M059J (cell line): ENCODE results near the gene FRMD4A. TPM values are rescaled to one million over a fixed set of nuclear protein-coding genes. Genes with fewer than 3 reads are reported as not detected.
"Not testable (repeated sequence)": the region's sequence is repeated elsewhere in the genome, so short reads cannot be mapped to it uniquely, and the experiment has no call there.

ENCODE experiments used
- DNase-seq: peaks from one replicate; pipeline ENCODE4 v3.0.0-alpha.2; 2012; ENCODE audit warnings: low read depth
- total RNA-seq: library from RNA; depleted of rRNA; stranded (reverse); fragments of >200 nt; shearing (Covaris generic); gene quantifications from 2 replicates; pipeline ENCODE4 v1.2.3, GENCODE V29; 2014

FRMD4A gene
- total RNA-seq, 1 experiment from 2014 or later = 10.8 TPM

- DNase-seq = no peak
Measured at GRCh38 chr10:13916384-13916947, 414.3 kb downstream of the FRMD4A start.

- peak; percentile 5 for DNase-seq
Measured at GRCh38 chr10:13915710-13916109, 415.0 kb downstream of the FRMD4A start.

GRCh38 chr10:13913897-13914296 is 416.8 kb downstream of the FRMD4A start:
- DNase-seq = no peak

- no peak for DNase-seq
Measured at GRCh38 chr10:13911821-13912520, 418.8 kb downstream of the FRMD4A start.

- DNase-seq = no peak
Measured at GRCh38 chr10:13909516-13910258, 421.0 kb downstream of the FRMD4A start.

GRCh38 chr10:13908475-13908874 is 422.2 kb downstream of the FRMD4A start:
- DNase-seq = no peak

- DNase-seq = no peak
Measured at GRCh38 chr10:13907570-13907969, 423.2 kb downstream of the FRMD4A start.

GRCh38 chr10:13905281-13905680 is 425.4 kb downstream of the FRMD4A start:
- DNase-seq = no peak

- DNase-seq = no peak
Measured at GRCh38 chr10:13904064-13904463, 426.7 kb downstream of the FRMD4A start.

- DNase-seq = no peak
Measured at GRCh38 chr10:13902868-13903587, 427.7 kb downstream of the FRMD4A start.

- DNase-seq = no peak
Measured at GRCh38 chr10:13899941-13900340, 430.8 kb downstream of the FRMD4A start.

- not testable (repeated sequence) for DNase-seq
Measured at GRCh38 chr10:13896146-13896545, 434.6 kb downstream of the FRMD4A start.

- DNase-seq = peak; percentile 63
Measured at GRCh38 chr10:13894412-13895093, 436.2 kb downstream of the FRMD4A start.

GRCh38 chr10:13893926-13894325 is 436.8 kb downstream of the FRMD4A start:
- peak; percentile 73 for DNase-seq

- no peak for DNase-seq
Measured at GRCh38 chr10:13892871-13893270, 437.9 kb downstream of the FRMD4A start.

GRCh38 chr10:13892001-13892491 is 438.7 kb downstream of the FRMD4A start:
- no peak for DNase-seq

- DNase-seq = no peak
Measured at GRCh38 chr10:13891128-13892000, 439.4 kb downstream of the FRMD4A start.

- peak; percentile 38 for DNase-seq
Measured at GRCh38 chr10:13890233-13891127, 440.2 kb downstream of the FRMD4A start.

- DNase-seq = no peak
Measured at GRCh38 chr10:13887761-13888160, 443.0 kb downstream of the FRMD4A start.
